Sigmoid colon (tissue), 7 donors: ENCODE data around the gene GEN1. TPM values are rescaled to one million over a fixed set of nuclear protein-coding genes. Genes with fewer than 3 reads are reported as not detected.

Experiments
- DNase-seq: peaks from one replicate; pipeline ENCODE4 v3.0.0-alpha.2; 2019
- H3K27ac ChIP-seq, 4 donors: fragments of 200-600 bp; sonication (generic); one replicate each; pipeline ENCODE4 v1.5.1; 2016 to 2019; ENCODE audit warnings: mild to moderate bottlenecking in 1 of 4
- H3K27me3 ChIP-seq, 3 donors: fragments of 200-600 bp; sonication (generic); one replicate each; pipeline ENCODE4 v1.5.1; 2019; ENCODE audit warnings: mild to moderate bottlenecking in 1 of 3
- H3K36me3 ChIP-seq, 4 donors: fragments of 200-600 bp; sonication (generic); one replicate each; pipeline ENCODE4 v1.5.1; 2016 to 2019
- H3K4me1 ChIP-seq, 4 donors: fragments of 200-600 bp; sonication (generic); one replicate each; pipeline ENCODE4 v1.5.1; 2017 to 2019
- H3K4me3 ChIP-seq, 4 donors: fragments of 200-600 bp; sonication (generic); one replicate each; pipeline ENCODE4 v1.5.1; 2017 to 2019; ENCODE audit warnings: mild to moderate bottlenecking in 2 of 4, moderate library complexity in 1 of 4
- H3K9me3 ChIP-seq, 4 donors: fragments of 200-600 bp in 3 of 4; sonication (generic) in 3 of 4; one replicate each; pipeline versions ENCODE4 v1.5.1 to v1.6.1; 2013 to 2019
- CTCF ChIP-seq, 4 experiments: fragments of 450-650 bp in 3 of 4; fragments of 200-600 bp in 1 of 4; IDR thresholded peaks; one replicate each; pipeline ENCODE4 v1.5.1; 2016 to 2019; ENCODE audit warnings: antibody characterized with exemption in 4 of 4, mild to moderate bottlenecking in 3 of 4, moderate library complexity in 2 of 4
- EP300 ChIP-seq, 4 donors: sonication (generic); formaldehyde crosslinking; IDR thresholded peaks; one replicate each; pipeline ENCODE4 v1.6.1; 2017; ENCODE audit warnings: antibody characterized with exemption in 4 of 4
- POLR2A ChIP-seq, 2 donors: fragments of 450-650 bp; IDR thresholded peaks; one replicate each; pipeline ENCODE4 v1.6.1; 2016; ENCODE audit warnings: antibody characterized with exemption in 2 of 2, mild to moderate bottlenecking in 2 of 2, moderate library complexity in 2 of 2
- POLR2AphosphoS5 ChIP-seq, 4 donors: sonication (generic); formaldehyde crosslinking; IDR thresholded peaks; one replicate each; pipeline ENCODE4 v1.6.1; 2017; ENCODE audit warnings: antibody characterized with exemption in 4 of 4
- WGBS, 2 donors: extraction: QIAGEN DNeasy Blood & Tissue Kit; methylation state at CpG; one replicate each; pipeline ENCODE4 v1.1.7; 2013; 5-methylcytosine and 5-hydroxymethylcytosine counted together
- intact Hi-C: fragments of 100-400 bp; cut with DNase I; formaldehyde crosslinking; loops from one replicate; pipeline ENCODE4 v1.15.1; 2023
- polyA plus RNA-seq, 3 donors: library from polyadenylated mRNA; stranded (reverse); fragments of 200-250 nt; gene quantifications; one replicate each; pipeline ENCODE4 v1.2.3, GENCODE V29; 2013
- total RNA-seq, 4 donors: library from RNA; depleted of rRNA; stranded (reverse); fragments of >200 nt; gene quantifications; one replicate each; pipeline ENCODE4 v1.1.0, GENCODE V29; 2016
- donor health status: healthy with polysubstance abuse.
- donor health status: Bipolar disorder and iron deficiency.
- donor health status: healthy.

The GEN1 gene
- total and polyA plus RNA-seq, 7 donors = 0.49 to 9.0 (median 2.8) TPM

DNA sequence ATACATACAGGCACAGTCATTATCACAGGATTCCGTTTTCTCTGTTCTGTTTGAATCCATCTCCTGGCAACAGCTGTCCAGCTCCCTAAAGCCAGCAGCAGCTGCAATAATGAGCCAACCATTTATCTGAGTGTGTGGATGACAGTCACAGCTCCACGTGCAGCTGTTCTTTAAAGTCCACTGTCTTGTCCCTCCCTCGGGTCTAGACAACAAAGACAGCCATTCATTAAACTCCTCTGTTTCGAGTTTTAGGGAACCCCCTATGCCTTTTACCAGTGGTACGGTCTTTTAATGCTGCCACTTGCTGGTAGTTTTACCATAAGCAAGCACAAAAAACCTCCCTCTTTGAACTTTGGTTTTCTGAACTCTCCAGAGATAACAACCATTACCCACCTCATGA is 46.3 kb downstream of the GEN1 start:
- Histone ChIP-seq H3K27ac (no peak overlapping the region), H3K36me3 (no peaks in the 10 kb centered on the region), H3K4me1 (no peaks in the 10 kb centered on the region), H3K27me3 (no peaks in the 10 kb centered on the region), H3K9me3 (no peaks in the 10 kb centered on the region), H3K4me3 (no peak overlapping the region)
- TF ChIP-seq POLR2AphosphoS5 (IDR thresholded peaks at IDR 0.05) = no peak
- TF ChIP-seq POLR2A (IDR thresholded peaks at IDR 0.05) = no peak
- TF ChIP-seq CTCF (IDR thresholded peaks at IDR 0.05) = no peak
- TF ChIP-seq EP300 (IDR thresholded peaks at IDR 0.05) = no peak
- 28 to 50% methylated on average over 5 of the region's 5 CpGs for WGBS, 2 donors
- DNase-seq = no peak
- intact Hi-C loops = no loop called here

- no peak overlapping the region for H3K4me3 ChIP-seq
- H3K36me3 ChIP-seq = no peaks in the 10 kb centered on the region
- H3K27ac ChIP-seq = no peak overlapping the region
- no peak for DNase-seq
- H3K27me3 ChIP-seq = no peaks in the 10 kb centered on the region
- WGBS, 2 donors = 89 to 92% methylated on average over 1 of the region's 1 CpG
- intact Hi-C loops = no loop called here
- TF ChIP-seq POLR2A (IDR thresholded peaks at IDR 0.05) (no peak), CTCF (IDR thresholded peaks at IDR 0.05) (no peak), POLR2AphosphoS5 (IDR thresholded peaks at IDR 0.05) (no peak), EP300 (IDR thresholded peaks at IDR 0.05) (no peak)
- no peaks in the 10 kb centered on the region for H3K9me3 ChIP-seq
- H3K4me1 ChIP-seq = no peaks in the 10 kb centered on the region
These were observed 46.9 kb downstream of the GEN1 start for GRCh38 chr2:17800693-17801458.

DNA sequence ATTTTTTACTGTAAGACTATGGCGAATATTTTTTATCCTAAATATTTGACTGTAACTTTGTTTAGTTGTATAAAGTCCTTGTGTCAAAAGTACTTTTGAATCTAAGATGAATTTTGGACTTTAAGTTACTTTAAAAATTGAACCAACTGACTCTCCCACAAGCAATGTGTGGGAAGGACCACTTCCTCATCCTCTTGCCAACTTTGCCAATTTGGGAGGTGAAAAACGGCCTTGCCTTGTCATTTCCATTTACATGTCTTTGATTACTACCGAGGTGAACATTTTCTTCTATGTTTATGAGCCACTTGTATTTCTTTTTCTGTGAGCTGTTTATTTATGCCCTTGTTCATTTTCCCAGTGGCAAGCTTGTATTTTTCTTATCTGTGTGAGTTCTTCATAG is 49.6 kb downstream of the GEN1 start:
- no peak overlapping the region for H3K27ac ChIP-seq
- no peaks in the 10 kb centered on the region for H3K4me1 ChIP-seq
- DNase-seq = no peak
- TF ChIP-seq POLR2AphosphoS5 (IDR thresholded peaks at IDR 0.05) = no peak
- no peak for TF ChIP-seq EP300 (IDR thresholded peaks at IDR 0.05)
- no peak for TF ChIP-seq POLR2A (IDR thresholded peaks at IDR 0.05)
- no peak for TF ChIP-seq CTCF (IDR thresholded peaks at IDR 0.05)
- 23 to 32% methylated on average over 3 of the region's 3 CpGs for WGBS, 2 donors
- H3K36me3 ChIP-seq = no peaks in the 10 kb centered on the region
- H3K27me3 ChIP-seq = no peaks in the 10 kb centered on the region
- H3K4me3 ChIP-seq = no peak overlapping the region
- intact Hi-C loops = no loop called here
- no peaks in the 10 kb centered on the region for H3K9me3 ChIP-seq

- no peak overlapping the region for H3K4me3 ChIP-seq
- no peaks in the 10 kb centered on the region for H3K36me3 ChIP-seq
- no peak for DNase-seq
- H3K9me3 ChIP-seq = no peaks in the 10 kb centered on the region
- H3K4me1 ChIP-seq = no peaks in the 10 kb centered on the region
- H3K27me3 ChIP-seq = no peaks in the 10 kb centered on the region
- intact Hi-C loops = no loop called here
- H3K27ac ChIP-seq = no peak overlapping the region
- TF ChIP-seq CTCF (IDR thresholded peaks at IDR 0.05) (no peak), POLR2A (IDR thresholded peaks at IDR 0.05) (no peak), EP300 (IDR thresholded peaks at IDR 0.05) (no peak), POLR2AphosphoS5 (IDR thresholded peaks at IDR 0.05) (no peak)
- WGBS, 2 donors = 43 to 67% methylated on average over 3 of the region's 3 CpGs
These were observed 50.4 kb downstream of the GEN1 start for GRCh38 chr2:17804358-17804757.

DNA sequence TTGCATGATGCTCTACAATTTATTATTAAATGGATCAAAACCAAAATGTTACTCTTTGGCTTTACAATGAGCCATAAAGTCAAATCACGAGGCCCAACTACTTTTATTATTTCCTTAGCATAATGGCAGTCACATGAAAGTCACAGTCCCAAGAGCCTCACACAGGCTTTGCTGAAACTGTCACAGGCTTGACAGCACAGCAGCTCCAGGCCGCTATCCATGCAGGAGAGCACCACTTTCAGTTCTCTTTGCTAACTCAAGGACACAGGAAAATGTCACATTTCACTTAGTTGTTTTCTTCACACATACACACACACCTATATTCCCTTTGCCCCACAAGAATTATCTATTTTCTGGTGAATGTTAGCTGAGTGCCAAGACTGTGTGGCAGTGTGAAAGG is 51.2 kb downstream of the GEN1 start:
- no peak for DNase-seq
- no peaks in the 10 kb centered on the region for H3K9me3 ChIP-seq
- intact Hi-C loops = no loop called here
- H3K27me3 ChIP-seq = no peaks in the 10 kb centered on the region
- H3K4me1 ChIP-seq = no peaks in the 10 kb centered on the region
- WGBS, 2 donors = 28 to 47% methylated on average over 2 of the region's 2 CpGs
- no peak overlapping the region for H3K4me3 ChIP-seq
- no peak overlapping the region for H3K27ac ChIP-seq
- no peaks in the 10 kb centered on the region for H3K36me3 ChIP-seq
- TF ChIP-seq CTCF (IDR thresholded peaks at IDR 0.05) (no peak), EP300 (IDR thresholded peaks at IDR 0.05) (no peak), POLR2A (IDR thresholded peaks at IDR 0.05) (no peak), POLR2AphosphoS5 (IDR thresholded peaks at IDR 0.05) (no peak)
